PC-9 (cell line): ENCODE data around the gene TAOK2.

ENCODE experiments used
- CTCF ChIP-seq: fragments of 200-600 bp; sonication (generic); conservative IDR thresholded peaks from 2 replicates; pipeline ENCODE4 v1.6.1; 2017; ENCODE audit warnings: mixed run types, antibody characterized with exemption, mild to moderate bottlenecking, moderate library complexity
- EZH2 ChIP-seq: fragments of 200-600 bp; sonication (generic); IDR thresholded peaks from 2 replicates; pipeline ENCODE4 v1.8.0; 2017; ENCODE audit warnings: antibody characterized with exemption, low read depth

DNA sequence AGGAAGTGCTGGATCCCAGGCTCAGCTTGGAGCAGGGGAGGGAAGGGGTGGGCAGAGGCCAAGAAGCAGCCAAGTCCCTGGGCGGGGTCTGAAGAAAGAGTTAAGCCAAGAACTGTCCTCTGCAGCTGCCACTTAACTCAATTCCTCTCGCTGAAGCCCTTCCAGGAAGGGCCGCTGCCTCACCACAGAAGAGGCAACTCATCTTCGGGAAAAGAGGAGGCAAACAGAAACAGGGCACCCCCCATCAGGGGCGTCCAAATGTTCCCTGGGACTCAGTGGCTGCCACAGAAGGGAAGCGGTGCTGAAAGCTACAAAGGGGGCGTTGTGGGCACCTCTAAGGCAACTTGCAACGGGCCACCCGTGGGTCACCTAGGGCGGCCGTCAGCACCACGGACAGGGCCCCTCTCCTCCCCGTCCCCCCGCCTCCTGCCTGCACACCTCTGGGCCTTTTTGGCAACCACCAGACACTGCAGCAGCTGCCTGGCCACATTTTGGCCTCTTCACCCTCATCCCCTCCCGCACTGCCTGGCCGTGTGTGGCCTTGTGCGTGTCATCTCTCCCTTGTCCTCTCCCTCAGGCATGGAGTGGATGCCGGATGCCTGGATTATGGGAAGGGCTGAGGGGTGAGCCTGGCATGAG, 54.9 kb downstream of the TAOK2 start:
- TF ChIP-seq CTCF = no peak
- TF ChIP-seq EZH2 = no peak
